ENCODE measurements around the gene LONRF2. TPM values are rescaled to one million over a fixed set of nuclear protein-coding genes. Genes with fewer than 3 reads are reported as not detected.

LONRF2 gene
- total RNA-seq, 1 donor from 2014 or later, result 9.2 TPM

- Mint-ChIP-seq H3K4me1 (ENCODE audit: low read depth) (peaks cover 4% of the 10 kb centered on the region), H3K27ac (no peak overlapping the region), H3K27me3 (peaks cover 7% of the 10 kb centered on the region), H3K36me3 (ENCODE audit: insufficient read depth) (peaks cover 18% of the 10 kb centered on the region), H3K9me3 (ENCODE audit: low read depth) (peaks cover 18% of the 10 kb centered on the region), H3K4me3 (ENCODE audit: low read depth) (no peak overlapping the region)
- DNase-seq (ENCODE audit: low spot score, unreplicated experiment), result no peak
- TF ChIP-seq, protein P1, sequence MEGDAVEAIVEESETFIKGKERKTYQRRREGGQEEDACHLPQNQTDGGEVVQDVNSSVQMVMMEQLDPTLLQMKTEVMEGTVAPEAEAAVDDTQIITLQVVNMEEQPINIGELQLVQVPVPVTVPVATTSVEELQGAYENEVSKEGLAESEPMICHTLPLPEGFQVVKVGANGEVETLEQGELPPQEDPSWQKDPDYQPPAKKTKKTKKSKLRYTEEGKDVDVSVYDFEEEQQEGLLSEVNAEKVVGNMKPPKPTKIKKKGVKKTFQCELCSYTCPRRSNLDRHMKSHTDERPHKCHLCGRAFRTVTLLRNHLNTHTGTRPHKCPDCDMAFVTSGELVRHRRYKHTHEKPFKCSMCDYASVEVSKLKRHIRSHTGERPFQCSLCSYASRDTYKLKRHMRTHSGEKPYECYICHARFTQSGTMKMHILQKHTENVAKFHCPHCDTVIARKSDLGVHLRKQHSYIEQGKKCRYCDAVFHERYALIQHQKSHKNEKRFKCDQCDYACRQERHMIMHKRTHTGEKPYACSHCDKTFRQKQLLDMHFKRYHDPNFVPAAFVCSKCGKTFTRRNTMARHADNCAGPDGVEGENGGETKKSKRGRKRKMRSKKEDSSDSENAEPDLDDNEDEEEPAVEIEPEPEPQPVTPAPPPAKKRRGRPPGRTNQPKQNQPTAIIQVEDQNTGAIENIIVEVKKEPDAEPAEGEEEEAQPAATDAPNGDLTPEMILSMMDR (IDR thresholded peaks at IDR 0.05; ENCODE audit: unreplicated experiment), result no peak
Observed at GRCh38 chr2:100317634-100318033, 4.7 kb downstream of the LONRF2 start.

GRCh38 chr2:100309973-100310719 is 12.2 kb downstream of the LONRF2 start:
- peaks cover 4% of the 10 kb centered on the region for H3K9me3 Mint-ChIP-seq (ENCODE audit: low read depth)
- H3K4me1 Mint-ChIP-seq (ENCODE audit: low read depth), result no peaks in the 10 kb centered on the region

DNA sequence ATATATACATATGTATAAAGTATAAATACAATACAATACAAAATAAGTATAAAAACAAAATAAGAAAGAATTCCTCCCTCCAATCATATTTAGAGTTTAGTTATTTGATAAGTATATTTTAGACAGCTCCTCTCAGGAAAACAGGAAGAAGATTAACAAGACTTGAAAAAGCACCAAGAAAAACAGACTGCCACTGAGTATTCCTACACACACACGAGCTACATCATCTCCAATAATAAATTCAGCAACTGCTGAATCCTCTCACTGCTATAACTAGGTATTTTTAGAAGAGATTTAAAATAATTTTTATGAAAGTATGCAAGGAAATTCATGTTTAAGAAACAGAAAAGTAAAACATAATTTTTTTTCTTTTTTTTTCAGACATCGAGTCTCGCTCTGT is 13.0 kb downstream of the LONRF2 start:
- no peak for DNase-seq (ENCODE audit: low spot score, unreplicated experiment)
- Mint-ChIP-seq H3K27me3 (no peaks in the 10 kb centered on the region), H3K9me3 (ENCODE audit: low read depth) (peaks cover 4% of the 10 kb centered on the region), H3K27ac (no peak overlapping the region), H3K4me3 (ENCODE audit: low read depth) (no peak overlapping the region), H3K4me1 (ENCODE audit: low read depth) (no peaks in the 10 kb centered on the region), H3K36me3 (ENCODE audit: insufficient read depth) (peaks cover 16% of the 10 kb centered on the region)
- TF ChIP-seq, protein P1 (IDR thresholded peaks at IDR 0.05; ENCODE audit: unreplicated experiment), result no peak

More at GRCh38 chr2:100309973-100310719, 12.2 kb downstream of the LONRF2 start:
- Mint-ChIP-seq H3K27ac (no peak overlapping the region), H3K4me3 (ENCODE audit: low read depth) (no peak overlapping the region), H3K36me3 (ENCODE audit: insufficient read depth) (peaks cover 11% of the 10 kb centered on the region), H3K27me3 (no peaks in the 10 kb centered on the region)
- TF ChIP-seq, protein P1 (IDR thresholded peaks at IDR 0.05; ENCODE audit: unreplicated experiment), result no peak
- no peak for DNase-seq (ENCODE audit: low spot score, unreplicated experiment)

- H3K27ac Mint-ChIP-seq, result no peak overlapping the region
- no peaks in the 10 kb centered on the region for H3K4me1 Mint-ChIP-seq (ENCODE audit: low read depth)
- peaks cover 32% of the 10 kb centered on the region for H3K36me3 Mint-ChIP-seq (ENCODE audit: insufficient read depth)
- H3K27me3 Mint-ChIP-seq, result no peaks in the 10 kb centered on the region
- peaks cover 8% of the 10 kb centered on the region for H3K9me3 Mint-ChIP-seq (ENCODE audit: low read depth)
- H3K4me3 Mint-ChIP-seq (ENCODE audit: low read depth), result no peak overlapping the region
- no peak for DNase-seq (ENCODE audit: low spot score, unreplicated experiment)
- TF ChIP-seq, protein P1 (IDR thresholded peaks at IDR 0.05; ENCODE audit: unreplicated experiment), result no peak
Observed at GRCh38 chr2:100303744-100304143, 18.6 kb downstream of the LONRF2 start.

DNA sequence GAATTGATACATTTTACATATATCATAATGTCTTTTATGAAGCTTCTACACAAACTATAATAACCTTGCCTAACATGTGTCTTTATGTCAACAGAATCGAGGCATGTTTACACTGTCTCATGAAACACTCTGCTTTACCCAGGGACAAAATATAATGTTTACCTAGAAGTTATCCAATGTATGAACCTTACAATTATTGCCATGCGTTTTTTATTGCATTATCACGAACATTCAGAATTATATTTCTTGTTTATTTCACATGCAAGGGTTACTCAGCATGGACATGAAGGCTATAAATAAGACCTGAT is 19.8 kb downstream of the LONRF2 start:
- no peaks in the 10 kb centered on the region for H3K27me3 Mint-ChIP-seq
- TF ChIP-seq, protein P1 (IDR thresholded peaks at IDR 0.05; ENCODE audit: unreplicated experiment), result no peak
- H3K9me3 Mint-ChIP-seq (ENCODE audit: low read depth), result peaks cover 8% of the 10 kb centered on the region
- no peak overlapping the region for H3K27ac Mint-ChIP-seq
- no peak overlapping the region for H3K4me3 Mint-ChIP-seq (ENCODE audit: low read depth)
- H3K36me3 Mint-ChIP-seq (ENCODE audit: insufficient read depth), result peaks cover 38% of the 10 kb centered on the region
- no peaks in the 10 kb centered on the region for H3K4me1 Mint-ChIP-seq (ENCODE audit: low read depth)
- no peak for DNase-seq (ENCODE audit: low spot score, unreplicated experiment)

All from progenitor cell of endocrine pancreas (in vitro differentiated cells).